Skin epidermis (tissue), 12 donors: Measurements from ENCODE around the gene SYTL3.
"Not testable (repeated sequence)": the region's sequence is repeated elsewhere in the genome, so short reads cannot be mapped to it uniquely, and the experiment has no call there.

Experiments used
- H3K27ac ChIP-seq, 21 experiments: fragments of 200-600 bp; sonication (generic) in 11 of 21; one replicate each; pipeline ENCODE4 v1.5.0; 2020; ENCODE audit warnings: mild to moderate bottlenecking in 3 of 21, inconsistent platforms in 2 of 21, moderate library complexity in 2 of 21
- H3K4me3 ChIP-seq, 7 experiments: fragments of 200-600 bp; sonication (generic) in 2 of 7; one replicate each; pipeline ENCODE4 v1.5.0; 2020; ENCODE audit warnings: inconsistent platforms in 2 of 7, mild to moderate bottlenecking in 2 of 7, moderate library complexity in 1 of 7

The SYTL3 gene

DNA sequence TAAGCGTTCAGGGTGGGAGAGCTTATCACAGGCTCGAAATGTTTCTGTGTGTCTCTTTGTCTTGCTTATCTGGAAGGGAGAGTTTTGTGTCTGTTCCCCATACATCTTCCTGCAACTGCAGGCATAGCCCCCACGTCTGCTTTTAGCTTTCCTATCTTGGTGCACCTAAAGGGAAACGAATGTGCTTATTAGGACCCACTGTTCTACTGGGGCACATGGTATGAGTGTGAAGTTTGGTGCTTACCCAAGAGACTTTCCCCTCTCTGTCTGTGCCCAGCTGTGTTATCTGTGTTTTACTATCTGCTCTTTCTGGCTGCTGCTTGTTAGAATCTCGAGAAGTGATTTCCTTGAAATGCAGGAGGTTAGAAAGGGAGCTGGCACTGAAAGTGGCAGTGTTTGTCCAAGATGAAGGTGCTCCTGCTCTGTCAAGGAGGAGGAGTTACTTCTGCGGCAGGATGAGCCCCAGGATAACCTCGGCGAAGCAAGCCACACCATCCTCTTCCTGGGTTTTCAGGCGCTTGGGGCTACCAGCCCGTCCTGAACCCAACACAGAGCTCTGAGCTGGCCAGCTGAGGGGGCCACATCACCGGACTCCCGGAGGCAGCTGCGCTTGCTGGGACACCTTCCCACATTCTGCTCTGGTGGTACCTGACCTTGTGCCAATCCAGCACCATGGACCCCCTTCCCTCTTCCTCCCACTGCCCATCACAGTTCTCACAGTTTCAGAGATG lies 28.7 kb upstream of the SYTL3 start:
- H3K4me3 ChIP-seq, result no peak overlapping the region
- no peak overlapping the region for H3K27ac ChIP-seq

DNA sequence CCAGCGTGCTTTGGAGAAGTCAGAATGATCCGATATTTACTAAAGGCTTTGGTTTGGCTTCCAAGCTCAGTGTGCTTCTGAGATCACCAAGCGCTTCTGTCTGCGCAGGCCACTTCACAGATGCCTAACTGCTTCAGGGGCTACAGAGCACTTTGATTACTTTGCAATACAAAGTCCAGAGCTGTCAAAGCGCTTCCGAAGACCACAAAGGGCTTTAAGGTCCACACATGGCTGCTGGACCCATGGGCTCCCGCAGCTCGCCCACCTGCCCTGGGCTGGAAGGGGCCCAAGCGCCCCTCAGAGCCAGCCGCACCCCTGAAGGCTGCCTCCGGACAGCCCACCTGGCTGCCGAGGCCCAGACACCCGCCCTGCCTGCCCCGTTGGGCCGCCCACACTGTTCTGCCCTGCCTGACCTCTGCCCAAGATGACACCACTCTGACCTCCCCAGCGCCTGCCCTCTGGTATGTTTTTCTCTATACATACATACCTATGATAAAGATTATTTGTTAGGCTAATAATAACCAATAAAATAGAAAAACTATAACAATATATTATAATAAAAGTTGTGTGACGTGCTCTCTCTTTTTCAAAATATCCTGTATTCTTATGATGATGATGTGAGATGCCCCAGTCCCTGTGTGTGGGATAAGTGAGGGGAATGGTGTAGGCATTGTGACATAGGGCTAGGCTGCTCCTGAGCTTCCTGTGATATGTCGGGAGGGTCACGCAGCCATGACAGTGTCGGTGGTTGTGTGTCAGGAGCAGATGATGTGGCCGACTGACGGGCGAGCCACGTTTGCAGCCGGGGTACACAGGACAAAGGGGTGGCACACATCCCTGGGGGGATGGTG lies 27.9 kb upstream of the SYTL3 start:
- H3K27ac ChIP-seq, result peak overlapping the region in 2 of 21 experiments; percentile 16

DNA sequence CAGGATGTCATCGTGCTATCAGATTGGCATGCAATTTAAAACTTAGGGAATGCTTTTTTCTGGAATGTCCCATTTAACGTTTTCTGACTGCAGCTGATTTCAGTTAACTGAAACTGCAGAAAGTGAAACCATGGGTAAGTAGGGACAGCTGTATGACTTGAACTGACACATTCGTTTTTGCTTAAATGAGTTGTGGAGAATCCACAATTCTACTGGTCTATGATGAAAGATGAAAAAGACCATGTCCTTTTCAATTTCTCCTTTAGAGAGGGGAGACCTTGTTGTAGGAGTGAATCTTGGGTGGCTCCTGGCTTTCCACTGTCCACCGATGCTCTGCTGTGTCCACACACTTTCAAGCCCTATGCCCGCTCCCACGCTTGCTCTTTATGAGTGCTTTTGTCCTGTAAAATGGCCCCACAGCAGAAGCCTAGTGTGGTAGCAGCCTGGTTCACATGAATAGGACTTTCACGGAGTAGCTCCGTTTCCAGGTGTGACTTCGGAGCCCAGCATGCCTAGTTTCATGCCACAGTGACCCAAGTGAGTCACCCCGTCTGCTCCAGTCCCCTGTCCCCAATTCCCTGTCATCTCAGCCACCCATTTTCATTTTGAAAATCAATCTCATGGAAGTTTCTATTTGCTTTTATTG lies 27.2 kb upstream of the SYTL3 start:
- Histone ChIP-seq H3K4me3 (no peak overlapping the region), H3K27ac (peak overlapping the region in 2 of 21 experiments; percentile 16 to 49)

More for the DNA sequence above, 27.9 kb upstream of the SYTL3 start:
- no peak overlapping the region for H3K4me3 ChIP-seq

DNA sequence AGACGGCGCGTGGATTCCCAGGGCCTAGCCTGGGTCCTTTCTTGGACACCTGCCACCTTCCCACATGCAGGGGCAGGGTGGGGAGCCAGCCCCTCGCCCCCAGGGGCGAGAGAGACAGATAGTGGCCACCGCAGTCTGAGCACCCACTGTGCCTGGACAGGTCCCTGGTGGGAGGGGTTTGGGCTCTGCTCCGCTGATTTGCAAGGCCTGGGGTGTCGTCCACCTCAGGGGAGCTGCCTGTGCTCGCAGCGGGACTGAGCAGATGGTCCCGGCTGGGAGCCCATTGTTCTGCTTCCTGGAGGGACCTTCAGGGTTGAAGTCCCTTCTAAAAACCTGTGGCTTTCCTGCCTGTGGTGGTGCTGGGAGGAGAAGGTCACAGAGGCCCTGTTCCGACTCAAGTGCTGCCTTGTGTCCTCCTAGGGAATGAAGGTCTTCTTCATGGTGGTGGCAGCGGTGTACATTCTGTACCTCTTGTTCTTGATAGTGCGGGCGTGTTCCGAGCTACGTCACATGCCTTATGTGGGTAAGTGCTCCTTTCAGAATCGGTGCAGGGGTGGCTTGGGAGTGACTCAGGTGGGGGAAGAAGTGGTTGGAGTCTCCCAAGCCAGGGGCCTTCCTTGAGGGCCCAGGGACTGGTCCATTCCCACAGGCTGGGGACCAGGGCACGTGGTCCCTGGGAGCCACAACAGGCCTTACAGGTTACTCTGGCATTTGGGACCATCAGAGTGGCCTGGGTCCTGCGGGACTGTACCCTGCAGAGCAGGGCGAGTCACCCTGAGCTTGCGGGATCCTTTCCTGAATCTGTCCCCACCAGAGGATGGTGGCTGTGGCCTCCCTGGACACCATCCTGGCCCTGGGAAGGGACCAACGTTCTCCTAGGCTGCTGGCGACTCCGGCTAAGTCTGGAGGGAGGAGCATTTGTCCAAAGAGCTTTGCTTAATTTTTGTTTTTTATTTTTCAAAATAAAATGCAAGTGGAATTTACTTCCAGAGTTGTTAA lies 24.9 kb upstream of the SYTL3 start:
- Histone ChIP-seq H3K4me3 (no peak overlapping the region), H3K27ac (no peak overlapping the region)

DNA sequence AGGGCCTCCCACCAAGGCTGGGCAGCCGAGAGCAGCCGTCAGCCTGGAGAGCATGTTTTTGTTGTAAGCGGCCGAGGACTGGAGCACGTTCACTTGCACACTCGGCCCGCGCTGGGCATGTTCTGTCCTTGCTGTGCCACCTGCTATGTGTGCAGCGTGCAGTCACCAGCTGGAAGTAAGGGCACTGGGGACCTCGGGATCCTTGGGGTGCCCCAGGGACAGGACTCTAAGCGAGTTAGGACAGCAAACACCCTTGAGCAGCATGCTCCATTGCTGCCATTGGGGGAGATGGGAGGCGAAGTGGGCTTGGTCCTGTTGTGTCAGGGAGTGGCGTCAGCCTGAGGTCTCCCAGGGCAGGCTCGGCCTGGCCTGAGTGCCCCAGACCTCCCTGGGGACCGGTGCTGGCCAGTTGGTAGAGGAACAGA lies 24.0 kb upstream of the SYTL3 start:
- Histone ChIP-seq H3K27ac (no peak overlapping the region), H3K4me3 (no peak overlapping the region)

DNA sequence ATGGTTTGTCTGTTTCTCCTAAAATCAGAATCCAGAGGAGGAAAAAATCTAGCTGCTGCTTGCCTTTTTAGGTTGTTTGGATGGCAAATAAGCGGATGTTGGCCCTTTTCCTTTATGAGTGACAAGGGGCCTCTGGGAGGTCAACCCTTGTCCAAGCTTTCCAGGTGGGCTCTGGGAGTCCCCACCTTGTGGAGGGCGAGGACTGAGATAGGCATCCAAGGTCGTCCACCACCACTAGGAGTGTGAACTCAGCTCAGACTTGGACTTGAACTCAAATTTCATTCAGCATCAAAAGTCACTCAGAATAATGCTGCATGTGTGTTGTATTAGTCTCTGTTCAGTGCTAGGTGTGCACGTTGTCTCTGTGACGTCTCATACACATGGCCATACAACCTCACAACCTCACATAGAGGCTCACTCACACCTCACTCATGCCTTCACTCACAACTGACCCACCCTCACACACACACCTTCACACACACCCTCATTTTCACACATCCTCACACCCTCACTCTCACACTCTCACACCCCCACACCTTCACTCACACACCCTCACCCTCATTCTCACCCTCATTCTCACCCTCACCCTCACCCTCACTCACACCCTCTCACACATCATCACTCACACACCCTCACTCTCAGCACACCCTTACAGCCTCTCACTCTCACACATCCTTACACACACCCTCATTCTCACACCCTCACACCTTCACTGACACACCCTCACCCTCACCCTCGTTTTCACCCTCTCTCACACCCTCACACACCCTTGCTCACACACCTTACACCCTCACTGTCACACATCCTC lies 23.3 kb upstream of the SYTL3 start:
- H3K4me3 ChIP-seq, result no peak overlapping the region
- H3K27ac ChIP-seq, result no peak overlapping the region

DNA sequence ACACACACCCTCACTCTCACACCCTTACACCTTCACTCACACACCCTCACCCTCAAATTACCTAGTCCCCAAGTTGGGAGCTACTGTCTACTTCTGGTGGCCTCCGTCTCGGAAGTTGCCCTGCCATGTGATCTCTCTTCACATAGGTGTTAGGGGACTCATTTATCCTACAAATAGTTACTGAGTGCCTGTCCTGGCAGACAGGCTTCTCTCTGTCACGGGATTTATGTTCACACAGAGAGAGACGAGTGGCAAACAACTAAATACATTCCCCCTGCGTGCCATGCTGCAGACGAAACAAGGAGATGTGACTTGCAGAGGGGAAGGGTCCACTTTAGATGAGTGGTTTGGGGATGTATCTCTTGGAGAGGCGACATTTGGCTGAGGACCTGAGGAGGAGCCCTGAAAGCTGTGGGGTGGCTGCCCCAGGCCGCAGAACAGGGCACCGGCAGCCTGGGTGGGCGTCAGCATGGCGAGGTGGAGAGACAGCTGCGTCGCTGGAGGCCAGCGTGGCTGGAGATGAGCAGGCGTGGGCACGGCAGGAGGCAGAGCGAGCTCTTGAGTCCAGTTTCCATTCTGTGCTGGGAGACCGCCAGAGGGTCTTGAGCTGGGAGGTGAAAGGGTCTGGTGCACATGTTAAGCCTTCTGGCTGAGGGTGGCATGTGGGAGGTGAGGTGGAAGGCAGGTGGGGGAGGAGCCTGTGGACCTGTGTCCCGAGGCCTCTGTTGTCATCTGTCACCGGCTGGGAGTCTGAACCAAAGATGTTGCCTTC lies 22.5 kb upstream of the SYTL3 start:
- Histone ChIP-seq H3K4me3 (no peak overlapping the region), H3K27ac (no peak overlapping the region)

DNA sequence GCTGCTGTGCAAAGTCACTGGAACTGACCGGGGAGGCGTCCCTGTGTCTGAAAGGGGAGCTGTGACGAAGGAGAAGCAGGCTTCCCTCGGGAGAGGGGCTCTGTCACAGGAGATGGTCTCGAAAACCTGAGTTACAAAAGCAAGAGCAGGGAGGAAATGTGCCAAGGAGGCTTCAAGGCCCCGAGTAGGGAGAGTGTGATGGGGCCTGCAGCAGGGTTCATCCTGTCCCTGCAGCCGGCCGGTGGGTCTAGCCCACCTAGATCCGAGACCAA lies 22.0 kb upstream of the SYTL3 start:
- Histone ChIP-seq H3K4me3 (no peak overlapping the region), H3K27ac (no peak overlapping the region)

DNA sequence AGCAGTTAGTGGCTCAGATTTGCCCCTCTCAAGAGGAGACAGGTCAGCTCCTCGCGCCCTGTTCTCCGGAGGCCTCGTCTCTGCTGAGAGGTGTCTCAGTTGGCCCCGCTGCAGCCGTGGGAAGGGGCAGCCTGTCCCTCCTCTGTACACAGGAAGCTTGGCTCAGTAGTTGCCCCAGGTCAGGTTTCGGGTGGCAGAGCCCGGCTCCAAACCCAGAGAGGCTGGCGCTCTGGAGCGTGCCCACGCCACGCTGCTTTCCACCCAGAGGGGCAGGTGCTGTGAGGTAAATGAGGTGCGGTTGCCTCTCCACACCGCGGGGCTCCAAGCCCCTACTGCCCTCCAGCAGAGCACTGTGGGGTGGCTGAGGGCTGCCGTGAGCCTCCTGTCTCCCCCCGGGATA lies 21.3 kb upstream of the SYTL3 start:
- Histone ChIP-seq H3K27ac (no peak overlapping the region), H3K4me3 (no peak overlapping the region)

DNA sequence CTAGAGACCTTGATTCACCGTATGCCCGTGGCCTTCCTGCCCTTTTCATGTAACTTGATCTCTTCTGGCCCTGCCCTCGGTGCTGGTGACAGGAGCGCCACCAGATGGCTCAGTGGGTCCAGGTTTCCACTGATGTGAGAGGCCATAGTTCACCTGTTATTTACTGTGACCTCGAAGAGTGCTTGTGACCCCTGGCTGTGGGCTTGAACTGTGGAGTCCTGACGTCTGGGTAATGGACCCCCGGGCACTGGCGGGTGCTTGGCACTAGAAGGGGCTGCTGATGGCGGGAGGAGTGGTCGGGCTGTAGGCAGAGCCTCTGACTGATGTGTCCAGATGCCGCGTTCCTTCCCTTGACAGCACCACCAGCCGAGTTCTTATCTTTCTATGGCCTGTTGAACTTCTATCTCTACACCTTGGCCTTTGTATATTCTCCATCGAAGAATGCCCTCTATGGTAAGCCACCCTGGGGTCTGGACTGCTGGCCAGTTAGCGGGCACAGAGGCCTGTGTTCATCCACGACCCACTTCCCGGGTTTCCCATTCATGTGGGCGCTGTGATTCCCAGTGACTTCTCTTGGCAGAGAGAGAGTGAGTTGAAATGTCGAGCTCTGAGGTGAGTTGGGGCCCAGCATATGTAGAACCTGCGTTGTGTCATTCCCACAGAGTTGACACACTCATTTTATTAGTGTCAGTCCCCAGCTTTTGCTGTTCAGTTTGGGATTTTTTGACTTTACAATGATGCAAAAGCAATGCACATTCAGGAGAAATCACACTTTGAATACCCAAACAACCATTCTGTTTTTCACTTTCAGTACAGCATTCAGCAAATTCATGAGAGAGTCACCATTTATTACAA lies 20.3 kb upstream of the SYTL3 start:
- H3K27ac ChIP-seq, result peak overlapping the region in 1 of 21 experiments; percentile 3
- no peak overlapping the region for H3K4me3 ChIP-seq

DNA sequence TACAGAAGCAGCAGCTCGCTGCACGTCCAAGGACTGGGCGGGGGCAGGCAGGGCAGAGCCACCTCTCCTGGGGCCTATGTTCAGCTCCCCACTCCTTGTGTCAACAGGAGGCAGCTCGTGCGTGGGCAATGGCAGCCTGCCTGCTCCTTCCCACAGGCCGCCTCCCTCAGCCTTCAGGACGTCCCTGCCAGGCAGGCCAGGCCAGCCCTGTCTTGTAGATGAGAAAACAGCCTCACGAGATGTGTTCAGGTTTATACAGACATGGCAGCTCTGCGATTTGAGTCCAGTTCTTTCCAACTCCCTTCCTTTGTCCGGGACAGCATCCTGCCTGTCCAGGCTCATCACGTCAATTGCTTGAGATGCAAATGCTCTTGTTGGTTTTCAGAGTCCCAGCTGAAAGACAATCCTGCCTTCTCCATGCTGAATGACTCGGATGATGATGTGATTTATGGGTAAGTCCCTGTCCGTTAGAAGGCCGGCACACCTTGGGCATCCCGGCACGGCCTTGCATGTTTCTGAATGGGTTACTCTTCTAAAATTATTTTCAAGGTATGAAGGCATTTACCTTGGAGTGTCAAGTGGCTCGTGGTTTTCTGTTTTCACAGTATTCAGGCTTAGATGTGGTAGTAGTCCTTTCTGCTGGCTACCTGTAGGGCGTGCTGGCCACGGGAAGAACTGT lies 18.8 kb upstream of the SYTL3 start:
- no peak overlapping the region for H3K4me3 ChIP-seq
- H3K27ac ChIP-seq, result peak overlapping the region in 12 of 21 experiments; percentile 2 to 67 (median 38)

DNA sequence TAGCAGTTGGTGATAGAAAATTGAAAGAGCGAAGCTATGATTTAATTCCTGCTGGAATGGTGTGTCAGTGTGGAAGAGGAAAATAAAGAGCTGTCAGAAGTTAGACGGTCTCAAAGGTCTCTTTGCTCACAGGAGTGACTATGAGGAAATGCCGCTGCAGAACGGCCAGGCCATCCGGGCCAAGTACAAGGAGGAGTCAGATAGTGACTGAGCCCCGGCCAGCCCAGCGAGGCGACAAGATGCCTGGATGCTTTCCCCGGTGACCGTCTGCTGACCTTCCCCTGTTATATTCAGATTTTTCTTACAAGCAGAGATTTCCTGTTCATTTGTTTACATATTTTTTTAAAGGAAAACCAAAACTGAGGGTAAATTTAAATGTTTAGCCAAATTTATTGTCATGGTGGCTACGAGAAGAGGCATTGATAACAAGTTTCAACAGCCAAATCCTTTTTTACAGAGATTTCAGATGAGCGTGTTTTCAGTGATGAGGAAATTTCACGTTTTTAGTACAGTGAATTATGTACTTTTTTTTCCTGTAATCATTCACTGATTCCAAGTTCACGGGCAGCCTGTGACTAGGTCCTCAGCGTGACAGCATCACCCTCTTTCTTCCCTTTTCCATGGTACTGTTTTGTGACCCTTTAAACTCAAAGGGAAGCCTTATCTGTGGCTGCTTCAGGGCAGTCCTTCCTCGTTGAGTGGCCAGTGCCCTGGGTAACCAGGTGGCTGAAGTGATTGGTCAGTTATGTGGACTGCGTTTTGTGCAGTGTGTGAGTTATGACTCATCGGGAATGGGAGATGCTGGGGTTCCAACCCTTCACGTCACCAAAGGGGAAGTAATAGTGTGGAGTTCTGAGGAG lies 17.9 kb upstream of the SYTL3 start:
- peak overlapping the region in 13 of 21 experiments; percentile 2 to 67 (median 38) for H3K27ac ChIP-seq
- H3K4me3 ChIP-seq, result no peak overlapping the region

DNA sequence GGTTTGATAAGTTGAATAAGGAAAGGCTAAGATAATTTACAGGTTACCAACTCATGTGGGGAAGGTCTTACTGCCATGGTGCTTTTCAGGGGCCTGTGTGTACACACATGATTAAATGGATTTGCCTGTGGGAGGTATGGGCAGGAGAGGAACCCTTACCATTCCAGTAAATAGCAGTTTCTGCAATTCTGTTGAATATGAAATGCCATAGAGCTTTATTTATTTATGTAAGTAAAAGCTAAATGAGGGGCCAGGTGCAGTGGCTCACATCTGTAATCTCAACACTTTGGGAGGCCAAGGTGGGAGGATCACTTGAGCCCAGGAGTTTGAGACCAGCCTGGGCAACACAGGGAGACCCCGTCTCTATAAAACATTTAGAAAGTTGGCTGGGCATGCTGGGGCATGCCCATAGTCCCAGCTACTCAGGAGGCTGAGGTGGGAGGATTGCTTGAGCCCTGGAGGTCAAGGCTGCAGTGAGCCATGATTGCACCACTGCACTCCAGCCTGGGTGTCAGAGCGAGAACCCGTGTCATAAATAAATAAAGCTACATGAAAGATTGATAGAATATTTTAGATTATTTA lies 17.2 kb upstream of the SYTL3 start:
- H3K4me3 ChIP-seq, result not testable (repeated sequence)
- peak overlapping the region in 5 of 21 experiments; percentile 5 to 67 (median 38) for H3K27ac ChIP-seq

DNA sequence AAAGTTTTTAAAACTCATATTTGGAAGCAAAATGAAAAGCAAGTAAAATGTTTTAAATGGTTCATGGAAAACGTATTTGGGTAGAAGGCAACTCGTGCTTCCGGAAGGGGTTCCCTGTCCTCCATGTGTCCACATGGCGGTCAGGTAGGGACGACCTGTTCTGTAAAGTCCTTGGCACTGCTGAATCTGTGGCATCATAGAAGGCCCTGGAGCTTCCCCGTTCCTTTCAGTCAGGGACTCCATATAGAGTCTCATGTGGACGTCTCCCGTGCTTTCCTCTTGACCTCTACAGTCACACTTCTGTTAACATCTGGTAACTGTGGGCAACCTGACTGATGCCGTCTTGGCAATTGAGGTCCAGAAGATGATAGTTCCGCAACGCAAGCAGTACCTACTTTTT lies 16.7 kb upstream of the SYTL3 start:
- Histone ChIP-seq H3K27ac (peak overlapping the region in 1 of 21 experiments; percentile 14), H3K4me3 (no peak overlapping the region)

DNA sequence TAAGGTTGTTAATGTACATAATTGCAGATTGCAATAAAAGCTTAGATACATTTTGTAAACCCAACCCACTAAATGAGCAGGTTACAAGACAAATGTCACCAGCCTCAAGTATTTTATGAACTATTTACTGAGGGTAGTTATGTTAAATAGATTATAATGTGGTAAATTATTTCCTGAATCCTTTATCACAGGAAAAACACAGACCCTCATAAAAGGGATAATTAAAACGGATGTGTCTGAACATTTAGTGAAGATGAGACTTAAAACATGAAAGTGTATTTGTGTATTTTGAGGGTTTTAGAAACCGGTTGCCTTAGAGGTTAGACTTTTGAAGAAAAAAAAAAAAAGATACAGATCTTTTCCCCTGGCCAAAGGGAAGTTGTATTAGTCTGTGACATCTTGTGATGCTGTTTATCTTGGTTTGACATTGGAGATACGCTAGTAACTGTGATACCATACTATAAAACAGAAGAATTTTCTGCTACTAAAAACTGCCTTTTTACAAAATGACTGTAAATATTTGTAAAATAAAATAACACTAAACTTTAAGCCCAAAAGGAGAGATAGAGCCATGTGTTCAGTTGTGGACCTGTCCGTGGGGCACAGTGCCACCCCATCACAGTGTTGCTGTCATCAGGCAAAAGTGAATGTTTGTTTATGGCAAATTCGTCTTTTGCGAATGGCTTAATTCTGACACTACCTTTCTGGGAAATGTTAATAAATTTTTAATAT lies 15.0 kb upstream of the SYTL3 start:
- H3K27ac ChIP-seq, result no peak overlapping the region
- no peak overlapping the region for H3K4me3 ChIP-seq
